OCI-LY7 (cell line): Measurements from ENCODE around the gene BASP1.

Experiments
- EZH2phosphoT487 ChIP-seq: fragments of 200-600 bp; sonication (generic); IDR thresholded peaks from 2 replicates; pipeline ENCODE4 v1.6.1; 2018; ENCODE audit warnings: low read depth, borderline replicate concordance, mild to moderate bottlenecking, mixed run types, antibody characterized with exemption, low read length, moderate library complexity, mixed read lengths
- TF ChIP-seq, protein P1 (sequence below): fragments of 200-600 bp; sonication (generic); conservative IDR thresholded peaks from 2 replicates; pipeline ENCODE4 v1.5.1; 2014; ENCODE audit warnings: mild to moderate bottlenecking, antibody characterized with exemption, low read length, moderate library complexity, mixed read lengths

DNA sequence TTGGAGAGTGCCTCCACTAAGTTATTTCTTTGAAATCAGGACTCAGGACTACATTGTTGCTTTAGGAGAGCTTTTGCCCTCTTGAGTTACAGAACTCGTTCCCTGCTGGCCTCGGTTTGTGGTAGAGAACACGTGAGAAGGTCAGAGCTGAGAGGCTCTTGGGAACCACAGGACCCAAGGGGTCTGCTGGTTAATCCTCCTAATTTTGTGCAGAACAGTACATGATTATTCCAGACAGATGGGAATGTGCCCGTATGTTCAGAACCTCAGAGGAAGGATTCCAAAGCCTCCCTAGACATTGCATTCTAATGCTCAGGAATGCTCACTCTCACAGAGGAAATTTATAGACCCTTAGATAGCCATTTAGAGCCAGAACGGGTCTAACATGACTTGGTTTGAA, 25.2 kb upstream of the BASP1 start:
- TF ChIP-seq, protein P1, sequence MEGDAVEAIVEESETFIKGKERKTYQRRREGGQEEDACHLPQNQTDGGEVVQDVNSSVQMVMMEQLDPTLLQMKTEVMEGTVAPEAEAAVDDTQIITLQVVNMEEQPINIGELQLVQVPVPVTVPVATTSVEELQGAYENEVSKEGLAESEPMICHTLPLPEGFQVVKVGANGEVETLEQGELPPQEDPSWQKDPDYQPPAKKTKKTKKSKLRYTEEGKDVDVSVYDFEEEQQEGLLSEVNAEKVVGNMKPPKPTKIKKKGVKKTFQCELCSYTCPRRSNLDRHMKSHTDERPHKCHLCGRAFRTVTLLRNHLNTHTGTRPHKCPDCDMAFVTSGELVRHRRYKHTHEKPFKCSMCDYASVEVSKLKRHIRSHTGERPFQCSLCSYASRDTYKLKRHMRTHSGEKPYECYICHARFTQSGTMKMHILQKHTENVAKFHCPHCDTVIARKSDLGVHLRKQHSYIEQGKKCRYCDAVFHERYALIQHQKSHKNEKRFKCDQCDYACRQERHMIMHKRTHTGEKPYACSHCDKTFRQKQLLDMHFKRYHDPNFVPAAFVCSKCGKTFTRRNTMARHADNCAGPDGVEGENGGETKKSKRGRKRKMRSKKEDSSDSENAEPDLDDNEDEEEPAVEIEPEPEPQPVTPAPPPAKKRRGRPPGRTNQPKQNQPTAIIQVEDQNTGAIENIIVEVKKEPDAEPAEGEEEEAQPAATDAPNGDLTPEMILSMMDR: no peak
- no peak for TF ChIP-seq EZH2phosphoT487
